PC-3 (cell line): ENCODE results near the gene AGO4. TPM values are rescaled to one million over a fixed set of nuclear protein-coding genes. Genes with fewer than 3 reads are reported as not detected.

Source experiments
- ATAC-seq: fragments of 200-7000 bp; cut with Tn5 transposase; 2 replicates; pipeline ENCODE4 v1.9.1; 2020; ENCODE audit warnings: mild to moderate bottlenecking, moderate library complexity
- BruUV-seq: library from RNA; stranded (reverse); fragments of 400-500 nt; replicated peaks from 2 replicates; lab custom pipeline; 2021; lab: Mats Ljungman, UMichigan
- CTCF ChIA-PET: fragments of 300-600 bp; sonication (Branson Sonifier 250); formaldehyde crosslinking; loops from one replicate; lab custom pipeline; 2022; ENCODE audit warnings: antibody characterized with exemption; lab: Charles Lee
- POLR2A ChIA-PET: fragments of 300-600 bp; sonication (Branson Sonifier 250); formaldehyde crosslinking; loops from one replicate; lab custom pipeline; 2022; ENCODE audit warnings: antibody characterized with exemption; ENCODE audit not compliant: unreplicated experiment; lab: Charles Lee
- DNase-seq: peaks from one replicate; pipeline ENCODE4 v3.0.0-alpha.2; 2015
- H2AFZ ChIP-seq: fragments of 300-600 bp; sonication (generic); 2 replicates; pipeline ENCODE4 v1.6.0; 2016; ENCODE audit warnings: antibody characterized with exemption, low read length
- H3F3A ChIP-seq: fragments of 300-600 bp; sonication (generic); one replicate; pipeline ENCODE4 v1.6.0; 2017; ENCODE audit warnings: antibody characterized with exemption, low read length, control low read depth, mild to moderate bottlenecking; ENCODE audit not compliant: unreplicated experiment
- H3K27ac ChIP-seq: fragments of 300-600 bp; sonication (generic); 2 replicates; pipeline ENCODE4 v1.5.1; 2016; ENCODE audit warnings: mild to moderate bottlenecking, low read length
- H3K27me3 ChIP-seq: fragments of 300-600 bp; sonication (generic); 2 replicates; pipeline ENCODE4 v1.6.1; 2016; ENCODE audit warnings: low read length, mixed read lengths
- H3K36me3 ChIP-seq: fragments of 300-600 bp; sonication (generic); 2 replicates; pipeline ENCODE4 v1.6.1; 2016; ENCODE audit warnings: low read depth, mixed run types, low read length, mixed read lengths
- H3K4me1 ChIP-seq: fragments of 300-600 bp; sonication (generic); 2 replicates; pipeline ENCODE4 v1.5.1; 2016; ENCODE audit warnings: low read length; ENCODE audit not compliant: insufficient read depth
- H3K4me2 ChIP-seq: fragments of 300-600 bp; sonication (generic); 2 replicates; pipeline ENCODE4 v1.6.0; 2016; ENCODE audit warnings: low read length
- H3K4me3 ChIP-seq: fragments of 300-600 bp; sonication (generic); 2 replicates; pipeline ENCODE4 v1.5.1; 2016; ENCODE audit warnings: mild to moderate bottlenecking, low read length, mixed read lengths
- H3K79me2 ChIP-seq: fragments of 300-600 bp; sonication (generic); 2 replicates; pipeline ENCODE4 v1.6.1; 2017; ENCODE audit warnings: low read length, mixed read lengths
- H3K9ac ChIP-seq: fragments of 300-600 bp; sonication (generic); 2 replicates; pipeline ENCODE4 v1.6.0; 2016; ENCODE audit warnings: mild to moderate bottlenecking, low read length
- H3K9me2 ChIP-seq: fragments of 300-600 bp; sonication (generic); replicated peaks from 2 replicates; pipeline ENCODE4 v1.6.1; 2016; ENCODE audit warnings: mixed run types, low read length, mixed read lengths
- H3K9me3 ChIP-seq: fragments of 300-600 bp; sonication (generic); 2 replicates; pipeline ENCODE4 v1.6.1; 2016; ENCODE audit warnings: low read length, mixed read lengths
- H4K20me1 ChIP-seq: fragments of 300-600 bp; sonication (generic); 2 replicates; pipeline ENCODE4 v1.6.1; 2016; ENCODE audit warnings: low read length, mixed read lengths
- CTCF ChIP-seq: fragments of 300-600 bp; sonication (generic); conservative IDR thresholded peaks from 2 replicates; pipeline ENCODE4 v1.5.1; 2017; ENCODE audit warnings: antibody characterized with exemption, low read depth, mild to moderate bottlenecking, low read length
- EZH2 ChIP-seq: fragments of 300-600 bp; sonication (generic); IDR thresholded peaks from one replicate; pipeline ENCODE4 v1.6.1; 2017; ENCODE audit warnings: antibody characterized with exemption, mild to moderate bottlenecking, low read length; ENCODE audit not compliant: unreplicated experiment
- EZH2phosphoT487 ChIP-seq: fragments of 300-600 bp; sonication (generic); IDR thresholded peaks from 2 replicates; pipeline ENCODE4 v1.6.1; 2018; ENCODE audit warnings: mild to moderate bottlenecking, antibody characterized with exemption, low read length, borderline replicate concordance
- intact Hi-C: fragments of 100-400 bp; cut with micrococcal nuclease; formaldehyde crosslinking; loops from 2 replicates; pipeline ENCODE4 v1.9.0; 2023
- total RNA-seq: library from RNA; depleted of rRNA; stranded (reverse); fragments of >200 nt; gene quantifications from 2 replicates; pipeline ENCODE4 v1.2.3, GENCODE V29; 2014

Gene AGO4
- total RNA-seq, 1 experiment from 2014 or later: 5.9 TPM

- Histone ChIP-seq H3K27ac (no peak overlapping the region), H3K79me2 (no peaks in the 10 kb centered on the region), H3K4me3 (no peak overlapping the region), H3K9ac (no peak overlapping the region), H3K9me3 (no peaks in the 10 kb centered on the region), H3K4me2 (no peak overlapping the region), H3K9me2 (no peaks in the 10 kb centered on the region), H3K4me1 (no peaks in the 10 kb centered on the region), H4K20me1 (no peaks in the 10 kb centered on the region), H3K36me3 (no peaks in the 10 kb centered on the region), H3K27me3 (no peaks in the 10 kb centered on the region), H3F3A (no peaks in the 10 kb centered on the region), H2AFZ (no peak overlapping the region)
- CTCF ChIA-PET: no interaction called here
- DNase-seq: no peak
- no peak for ATAC-seq
- BruUV-seq: no TSS peak
- intact Hi-C loops: no loop called here
- TF ChIP-seq EZH2phosphoT487 (no peak), CTCF (no peak), EZH2 (no peak)
- POLR2A ChIA-PET: no interaction called here
Observed at GRCh38 chr1:35860696-35861095, 52.9 kb downstream of the AGO4 start.

- Histone ChIP-seq H3K9me2 (no peaks in the 10 kb centered on the region), H3K27me3 (no peaks in the 10 kb centered on the region), H4K20me1 (no peaks in the 10 kb centered on the region), H3F3A (no peaks in the 10 kb centered on the region), H3K36me3 (no peaks in the 10 kb centered on the region), H3K4me3 (no peak overlapping the region), H3K9ac (no peak overlapping the region), H3K27ac (no peak overlapping the region), H3K79me2 (no peaks in the 10 kb centered on the region), H3K4me2 (no peak overlapping the region), H2AFZ (no peak overlapping the region), H3K4me1 (no peaks in the 10 kb centered on the region), H3K9me3 (no peaks in the 10 kb centered on the region)
- TF ChIP-seq EZH2 (no peak), EZH2phosphoT487 (no peak), CTCF (no peak)
- BruUV-seq: no TSS peak
- no peak for DNase-seq
- ChIA-PET CTCF (no interaction called here), POLR2A (no interaction called here)
- intact Hi-C loops: no loop called here
- no peak for ATAC-seq
Observed at GRCh38 chr1:35863136-35863535, 55.3 kb downstream of the AGO4 start.

GRCh38 chr1:35863881-35864625, 56.2 kb downstream of the AGO4 start:
- TF ChIP-seq CTCF (no peak), EZH2phosphoT487 (no peak), EZH2 (no peak)
- Histone ChIP-seq H4K20me1 (no peaks in the 10 kb centered on the region), H3K9ac (no peak overlapping the region), H3K27me3 (no peaks in the 10 kb centered on the region), H2AFZ (no peak overlapping the region), H3K4me2 (no peak overlapping the region), H3K79me2 (no peaks in the 10 kb centered on the region), H3K9me3 (no peaks in the 10 kb centered on the region), H3K9me2 (no peaks in the 10 kb centered on the region), H3K4me3 (no peak overlapping the region), H3K4me1 (no peaks in the 10 kb centered on the region), H3K36me3 (no peaks in the 10 kb centered on the region), H3F3A (no peaks in the 10 kb centered on the region), H3K27ac (no peak overlapping the region)
- ChIA-PET CTCF (no interaction called here), POLR2A (no interaction called here)
- intact Hi-C loops: no loop called here
- DNase-seq (no peak), ATAC-seq (no peak)
- no TSS peak for BruUV-seq
